Glomerular visceral epithelial cell (primary cell): Measurements from ENCODE around the gene KLHL26.
A peak's percentile ranks its signal among the peaks of the same experiment; 100 is the strongest.
"Not testable (repeated sequence)": the region's sequence is repeated elsewhere in the genome, so short reads cannot be mapped to it uniquely, and the experiment has no call there.

ENCODE experiments used
- DNase-seq: peaks from one replicate; pipeline ENCODE4 v3.0.0-alpha.2; 2016; ENCODE audit errors: extremely low spot score

KLHL26 gene

GRCh38 chr19:18600692-18601397, 36.0 kb upstream of the KLHL26 start:
- DNase-seq = not testable (repeated sequence)

- no peak for DNase-seq
Observed at GRCh38 chr19:18601875-18602274, 35.0 kb upstream of the KLHL26 start.

GRCh38 chr19:18603255-18603957, 33.4 kb upstream of the KLHL26 start:
- peak; percentile 28 for DNase-seq

- DNase-seq = no peak
Observed at GRCh38 chr19:18603958-18604819, 32.6 kb upstream of the KLHL26 start.

GRCh38 chr19:18604820-18605159, 32.0 kb upstream of the KLHL26 start:
- DNase-seq = no peak

- DNase-seq = no peak
Observed at GRCh38 chr19:18605196-18605545, 31.7 kb upstream of the KLHL26 start.

GRCh38 chr19:18605546-18606280, 31.1 kb upstream of the KLHL26 start:
- no peak for DNase-seq

- DNase-seq = no peak
Observed at GRCh38 chr19:18606281-18607225, 30.3 kb upstream of the KLHL26 start, which contains the start of gene CRLF1. Gene CRLF1 (minus strand): TSS chr19:18606799. CDS start chr19:18606656, 143 bp downstream.

GRCh38 chr19:18607226-18608101, 29.4 kb upstream of the KLHL26 start:
- DNase-seq = no peak

- DNase-seq = no peak
Observed at GRCh38 chr19:18608102-18608804, 28.6 kb upstream of the KLHL26 start.

- no peak for DNase-seq
Observed at GRCh38 chr19:18608805-18609716, 27.8 kb upstream of the KLHL26 start.

- no peak for DNase-seq
Observed at GRCh38 chr19:18609717-18610051, 27.1 kb upstream of the KLHL26 start.

GRCh38 chr19:18610245-18610555, 26.6 kb upstream of the KLHL26 start:
- DNase-seq = peak; percentile 19

GRCh38 chr19:18610556-18611326, 26.1 kb upstream of the KLHL26 start:
- DNase-seq = no peak

GRCh38 chr19:18611327-18612050, 25.3 kb upstream of the KLHL26 start:
- no peak for DNase-seq

GRCh38 chr19:18612051-18612771, 24.6 kb upstream of the KLHL26 start:
- DNase-seq = no peak
